H9 (cell line): Measurements from ENCODE around the gene KLHL21. TPM values are rescaled to one million over a fixed set of nuclear protein-coding genes. Genes with fewer than 3 reads are reported as not detected.

Experiments used
- DNase-seq: peaks from one replicate; pipeline ENCODE4 v3.0.0-alpha.2; 2017
- H2AFZ ChIP-seq: one replicate; pipeline ENCODE4 v1.6.1; 2013; ENCODE audit warnings: mild to moderate bottlenecking, low read length, control low read depth, moderate library complexity
- H2AK5ac ChIP-seq: 2 replicates; pipeline ENCODE4 v1.6.1; 2013; ENCODE audit warnings: low read length, control low read depth, mixed read lengths; ENCODE audit not compliant: insufficient read length
- H2BK120ac ChIP-seq: one replicate; pipeline ENCODE4 v1.6.1; 2013; ENCODE audit warnings: low read depth, mild to moderate bottlenecking, low read length, control low read depth, inconsistent platforms; ENCODE audit not compliant: poor library complexity, severe bottlenecking
- H2BK12ac ChIP-seq: 2 replicates; pipeline ENCODE4 v1.6.1; 2013; ENCODE audit warnings: low read length, control low read depth, mixed read lengths, low read depth; ENCODE audit not compliant: insufficient read length
- H2BK15ac ChIP-seq: 2 replicates; pipeline ENCODE4 v1.6.1; 2013; ENCODE audit warnings: low read depth, low read length, control low read depth
- H2BK20ac ChIP-seq: one replicate; pipeline ENCODE4 v1.6.1; 2013; ENCODE audit warnings: low read depth, mild to moderate bottlenecking, low read length, control low read depth, inconsistent platforms; ENCODE audit not compliant: poor library complexity, severe bottlenecking
- H2BK5ac ChIP-seq: 2 replicates; pipeline ENCODE4 v1.6.1; 2013; ENCODE audit warnings: low read length, control low read depth, mixed read lengths; ENCODE audit not compliant: insufficient read length
- H3K14ac ChIP-seq: 2 replicates; pipeline ENCODE4 v1.6.1; 2013; ENCODE audit warnings: low read length, control low read depth; ENCODE audit not compliant: insufficient read depth
- H3K18ac ChIP-seq: 2 replicates; pipeline ENCODE4 v1.6.1; 2013; ENCODE audit warnings: low read depth, mild to moderate bottlenecking, mixed read lengths, low read length, control low read depth; ENCODE audit not compliant: insufficient read length
- H3K23ac ChIP-seq: 2 replicates; pipeline ENCODE4 v1.6.1; 2013; ENCODE audit warnings: low read length, control low read depth, mixed read lengths, low read depth; ENCODE audit not compliant: insufficient read length
- H3K23me2 ChIP-seq: 2 replicates; pipeline ENCODE4 v1.6.1; 2013; ENCODE audit warnings: low read depth, mild to moderate bottlenecking, mixed read lengths, low read length, control low read depth; ENCODE audit not compliant: insufficient read length, poor library complexity, severe bottlenecking
- H3K27ac ChIP-seq: 2 replicates; pipeline ENCODE4 v1.5.1; 2013; ENCODE audit warnings: low read length, control low read depth, mixed read lengths, low read depth; ENCODE audit not compliant: insufficient read length
- H3K27me3 ChIP-seq: 2 replicates; pipeline ENCODE4 v1.6.1; 2013; ENCODE audit warnings: low read length, control low read depth, inconsistent platforms; ENCODE audit not compliant: insufficient read depth
- H3K4ac ChIP-seq: 2 replicates; pipeline ENCODE4 v1.6.1; 2013; ENCODE audit warnings: low read depth, mild to moderate bottlenecking, control low read depth, inconsistent platforms, low read length, moderate library complexity
- H3K4me1 ChIP-seq: 2 replicates; pipeline ENCODE4 v1.6.1; 2013; ENCODE audit warnings: low read length, control low read depth, inconsistent platforms; ENCODE audit not compliant: insufficient read depth
- H3K4me2 ChIP-seq: 2 replicates; pipeline ENCODE4 v1.6.1; 2013; ENCODE audit warnings: low read length, control low read depth, mixed read lengths; ENCODE audit not compliant: insufficient read length, insufficient read depth
- H3K56ac ChIP-seq: 2 replicates; pipeline ENCODE4 v1.6.1; 2013; ENCODE audit warnings: low read depth, mild to moderate bottlenecking, mixed read lengths, low read length, control low read depth; ENCODE audit not compliant: insufficient read length
- H3K79me1 ChIP-seq: 2 replicates; pipeline ENCODE4 v1.6.1; 2013; ENCODE audit warnings: low read depth, mild to moderate bottlenecking, moderate library complexity, low read length, control low read depth, inconsistent platforms; ENCODE audit not compliant: insufficient read depth, poor library complexity, severe bottlenecking
- H3K79me2 ChIP-seq: 2 replicates; pipeline ENCODE4 v1.6.1; 2013; ENCODE audit warnings: low read length, control low read depth, inconsistent platforms; ENCODE audit not compliant: insufficient read depth
- H3K9ac ChIP-seq: 2 replicates; pipeline ENCODE4 v1.6.1; 2013; ENCODE audit warnings: low read length, control low read depth, mixed read lengths; ENCODE audit not compliant: insufficient read length; ENCODE audit errors: extremely low read depth
- H3K9me3 ChIP-seq: one replicate; pipeline ENCODE4 v1.6.1; 2013; ENCODE audit warnings: low read depth, low read length, inconsistent platforms; ENCODE audit not compliant: control insufficient read depth
- H3T11ph ChIP-seq: one replicate; pipeline ENCODE4 v1.6.1; 2013; ENCODE audit warnings: mild to moderate bottlenecking, low read length, control low read depth, inconsistent platforms
- H4K20me1 ChIP-seq: one replicate; pipeline ENCODE4 v1.6.1; 2013; ENCODE audit not compliant: control insufficient read depth, insufficient read length, insufficient read depth
- H4K5ac ChIP-seq: 2 replicates; pipeline ENCODE4 v1.6.1; 2013; ENCODE audit warnings: low read depth, mild to moderate bottlenecking, mixed read lengths, low read length, control low read depth; ENCODE audit not compliant: insufficient read length
- H4K8ac ChIP-seq: replicated peaks from 2 replicates; pipeline ENCODE4 v1.6.1; 2013; ENCODE audit warnings: low read length, control low read depth, mixed read lengths, low read depth; ENCODE audit not compliant: insufficient read length
- H4K91ac ChIP-seq: 2 replicates; pipeline ENCODE4 v1.6.1; 2013; ENCODE audit warnings: low read depth, mild to moderate bottlenecking, moderate library complexity, mixed read lengths, low read length, control low read depth; ENCODE audit not compliant: insufficient read length
- H3K27ac Mint-ChIP-seq, 3 experiments: 2 replicates in 2 of 3; 3 replicates in 1 of 3; pipeline ENCODE4 v1.8.0; 2020 to 2021; ENCODE audit warnings: mixed read lengths in 3 of 3, mild to moderate bottlenecking in 1 of 3, moderate library complexity in 1 of 3
- H3K27me3 Mint-ChIP-seq: 2 replicates; pipeline ENCODE4 v1.8.0; 2021; ENCODE audit warnings: low read depth, mild to moderate bottlenecking, moderate library complexity, mixed read lengths
- H3K36me3 Mint-ChIP-seq, 3 experiments: 2 replicates in 2 of 3; 3 replicates in 1 of 3; pipeline ENCODE4 v1.8.0; 2020 to 2021; ENCODE audit warnings: low read depth in 3 of 3, mixed read lengths in 3 of 3; ENCODE audit not compliant: insufficient read depth in 1 of 3
- H3K4me1 Mint-ChIP-seq, 2 experiments: 2 replicates each; pipeline ENCODE4 v1.8.0; 2020; ENCODE audit warnings: mixed read lengths in 2 of 2
- H3K4me3 Mint-ChIP-seq, 2 experiments: 2 replicates in 1 of 2; 3 replicates in 1 of 2; pipeline ENCODE4 v1.8.0; 2020 to 2021; ENCODE audit warnings: mild to moderate bottlenecking in 2 of 2, mixed read lengths in 2 of 2, moderate library complexity in 1 of 2
- H3K9me3 Mint-ChIP-seq, 2 experiments: 2 replicates in 1 of 2; 3 replicates in 1 of 2; pipeline ENCODE4 v1.8.0; 2020; ENCODE audit warnings: mild to moderate bottlenecking in 2 of 2, mixed read lengths in 2 of 2, moderate library complexity in 1 of 2
- CTCF ChIP-seq: fragments of 200-600 bp; sonication (generic); conservative IDR thresholded peaks from 3 replicates; pipeline ENCODE4 v1.8.0; 2021; ENCODE audit warnings: antibody characterized with exemption, mild to moderate bottlenecking
- WGBS: extraction: QIAGEN DNeasy Blood & Tissue Kit; methylation state at CpG from one replicate; pipeline ENCODE4 v1.1.7; 2013; ENCODE audit warnings: missing lambda C conversion rate, low lambda C conversion rate, mixed read lengths; ENCODE audit not compliant: insufficient read length; ENCODE audit errors: extremely low coverage; 5-methylcytosine and 5-hydroxymethylcytosine counted together
- total RNA-seq: library from RNA; stranded (reverse); gene quantifications from 2 replicates; pipeline ENCODE4 v1.2.1, GENCODE V29; 2021

Gene KLHL21
- total RNA-seq, 1 experiment from 2014 or later, result 31.9 TPM

- Histone ChIP-seq H2BK15ac (no peak overlapping the region), H2BK5ac (no peak overlapping the region), H2AFZ (no peak overlapping the region), H4K91ac (no peak overlapping the region), H2BK120ac (no peak overlapping the region), H2BK20ac (no peak overlapping the region), H3K27me3 (no peaks in the 10 kb centered on the region), H3K14ac (no peak overlapping the region), H3K56ac (no peak overlapping the region), H3K4me1 (no peaks in the 10 kb centered on the region), H4K5ac (no peak overlapping the region), H3K79me2 (no peaks in the 10 kb centered on the region), H3K4me2 (no peak overlapping the region), H3K4ac (no peak overlapping the region), H3K23ac (no peak overlapping the region), H2AK5ac (no peak overlapping the region), H3K9ac (no peak overlapping the region), H3K9me3 (no peaks in the 10 kb centered on the region), H3K27ac (no peak overlapping the region), H2BK12ac (no peak overlapping the region), H3K79me1 (peaks cover 4% of the 10 kb centered on the region), H3K18ac (no peak overlapping the region), H3K23me2 (peaks cover 7% of the 10 kb centered on the region), H4K8ac (no peak overlapping the region), H4K20me1 (no peaks in the 10 kb centered on the region), H3T11ph (no peak overlapping the region)
- H3K4me3 Mint-ChIP-seq, result no peak overlapping the region
- WGBS, result no CpG with 5 or more reads among the region's 21 CpGs
- H3K27ac Mint-ChIP-seq, result peak overlapping the region; percentile 8 to 80 (median 69); a peak in 3 of 7 replicates
- H3K9me3 Mint-ChIP-seq, result no peaks in the 10 kb centered on the region
- peaks cover 8 to 11% of the 10 kb centered on the region in 2 experiments for H3K4me1 Mint-ChIP-seq
- no peaks in the 10 kb centered on the region for H3K27me3 Mint-ChIP-seq
- H3K36me3 Mint-ChIP-seq, result peaks cover 6 to 33% (median 16%) of the 10 kb centered on the region in 3 experiments; a peak in 6 of 7 replicates
- DNase-seq, result no peak
- TF ChIP-seq CTCF, result peak; percentile 52
Observed at GRCh38 chr1:6584126-6585080, 18.3 kb downstream of the KLHL21 start.
